AG10803 (cell line): ENCODE data around the gene SEMA3D.

Source experiments
- DNase-seq: peaks from one replicate; pipeline ENCODE4 v3.0.0; 2010; ENCODE audit warnings: low read depth
- H3K4me3 ChIP-seq: 2 replicates; pipeline ENCODE4 v1.5.1; 2011; ENCODE audit warnings: mild to moderate bottlenecking, low read length, control low read depth
- TF ChIP-seq, protein P1 (sequence below): conservative IDR thresholded peaks from 2 replicates; pipeline ENCODE4 v1.5.1; 2011; ENCODE audit warnings: mild to moderate bottlenecking, low read length, control low read depth, inconsistent platforms

Gene SEMA3D

GRCh38 chr7:85115862-85116261 is 71.0 kb downstream of the SEMA3D start:
- TF ChIP-seq, protein P1, sequence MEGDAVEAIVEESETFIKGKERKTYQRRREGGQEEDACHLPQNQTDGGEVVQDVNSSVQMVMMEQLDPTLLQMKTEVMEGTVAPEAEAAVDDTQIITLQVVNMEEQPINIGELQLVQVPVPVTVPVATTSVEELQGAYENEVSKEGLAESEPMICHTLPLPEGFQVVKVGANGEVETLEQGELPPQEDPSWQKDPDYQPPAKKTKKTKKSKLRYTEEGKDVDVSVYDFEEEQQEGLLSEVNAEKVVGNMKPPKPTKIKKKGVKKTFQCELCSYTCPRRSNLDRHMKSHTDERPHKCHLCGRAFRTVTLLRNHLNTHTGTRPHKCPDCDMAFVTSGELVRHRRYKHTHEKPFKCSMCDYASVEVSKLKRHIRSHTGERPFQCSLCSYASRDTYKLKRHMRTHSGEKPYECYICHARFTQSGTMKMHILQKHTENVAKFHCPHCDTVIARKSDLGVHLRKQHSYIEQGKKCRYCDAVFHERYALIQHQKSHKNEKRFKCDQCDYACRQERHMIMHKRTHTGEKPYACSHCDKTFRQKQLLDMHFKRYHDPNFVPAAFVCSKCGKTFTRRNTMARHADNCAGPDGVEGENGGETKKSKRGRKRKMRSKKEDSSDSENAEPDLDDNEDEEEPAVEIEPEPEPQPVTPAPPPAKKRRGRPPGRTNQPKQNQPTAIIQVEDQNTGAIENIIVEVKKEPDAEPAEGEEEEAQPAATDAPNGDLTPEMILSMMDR, result no peak
- no peak overlapping the region for H3K4me3 ChIP-seq
- DNase-seq, result no peak

DNA sequence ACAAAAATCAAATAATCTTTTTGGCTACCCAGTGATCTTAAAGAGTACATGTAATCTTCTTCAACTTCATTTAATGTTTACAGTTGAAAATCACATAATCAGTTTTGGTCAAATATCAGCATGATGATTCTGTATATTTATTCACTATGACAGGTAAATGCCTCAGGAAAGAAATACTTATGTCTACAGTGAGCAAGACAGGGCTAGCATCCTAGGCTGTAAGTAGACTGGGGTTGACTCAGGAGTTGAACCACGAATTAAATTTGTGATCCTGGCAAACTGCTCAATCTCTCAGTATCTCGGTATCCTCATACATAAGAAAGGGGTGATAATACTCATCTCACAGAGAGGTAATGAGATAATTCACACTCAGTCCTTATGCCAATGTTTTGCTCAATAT is 71.8 kb downstream of the SEMA3D start:
- DNase-seq, result no peak
- TF ChIP-seq, protein P1, result no peak
- H3K4me3 ChIP-seq, result no peak overlapping the region

DNA sequence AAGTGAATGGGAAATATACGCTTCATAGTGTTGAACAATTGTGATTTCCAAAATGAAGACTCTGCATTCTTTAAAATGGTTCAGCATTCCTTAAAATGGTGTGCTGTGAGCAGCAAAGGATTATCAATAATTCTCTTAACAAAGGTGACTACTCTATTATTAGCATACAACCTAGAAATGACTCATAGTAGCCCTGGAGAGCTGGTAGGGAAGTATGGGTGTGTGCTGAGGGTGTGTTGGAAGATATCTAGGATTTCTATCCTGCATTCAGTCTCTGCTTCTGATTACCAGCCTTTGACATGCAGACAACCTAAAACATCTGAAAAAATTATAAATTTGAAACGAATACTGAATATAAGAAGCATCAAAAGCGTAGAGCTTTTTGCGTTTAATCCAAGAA is 72.5 kb downstream of the SEMA3D start:
- DNase-seq, result no peak
- H3K4me3 ChIP-seq, result no peak overlapping the region
- TF ChIP-seq, protein P1, result no peak

DNA sequence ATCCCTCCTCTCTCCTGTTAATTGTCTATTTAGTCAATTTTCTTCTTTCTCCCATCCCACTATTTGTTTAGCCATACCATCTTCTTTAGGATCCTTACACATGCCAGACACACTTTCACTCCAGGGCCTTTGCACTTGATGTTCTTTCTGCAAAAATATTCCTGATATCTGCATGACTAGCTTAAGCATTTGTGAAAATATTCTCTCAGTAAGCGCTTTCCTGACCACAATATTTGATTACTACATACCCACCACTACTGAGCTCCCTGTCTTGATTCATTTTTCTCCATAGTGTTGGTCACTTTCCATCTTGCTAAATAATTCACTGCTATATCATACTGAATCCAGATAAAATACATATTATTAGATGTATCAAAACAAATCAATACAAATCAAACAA is 75.1 kb downstream of the SEMA3D start:
- peak; percentile 42 for DNase-seq
- TF ChIP-seq, protein P1, result no peak
- no peak overlapping the region for H3K4me3 ChIP-seq

DNA sequence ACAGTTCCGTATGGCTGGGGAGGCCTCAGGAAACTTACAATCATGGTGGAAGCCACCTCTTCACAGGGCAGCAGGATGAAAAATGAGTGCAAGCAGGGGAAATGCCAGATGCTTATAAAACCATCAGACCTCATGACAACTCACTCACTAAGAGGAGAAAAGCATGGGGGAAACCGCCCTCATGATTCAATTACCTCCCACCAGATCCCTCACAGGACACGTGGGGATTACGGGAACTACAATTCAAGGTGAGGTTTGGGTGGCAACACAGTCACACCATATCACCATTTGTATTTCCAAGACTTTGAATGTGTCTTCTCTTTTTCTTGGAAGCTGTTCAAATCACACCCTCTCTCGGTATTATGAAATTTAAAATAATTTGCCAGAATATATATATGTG is 80.1 kb downstream of the SEMA3D start:
- TF ChIP-seq, protein P1, result no peak
- no peak overlapping the region for H3K4me3 ChIP-seq
- DNase-seq, result no peak

DNA sequence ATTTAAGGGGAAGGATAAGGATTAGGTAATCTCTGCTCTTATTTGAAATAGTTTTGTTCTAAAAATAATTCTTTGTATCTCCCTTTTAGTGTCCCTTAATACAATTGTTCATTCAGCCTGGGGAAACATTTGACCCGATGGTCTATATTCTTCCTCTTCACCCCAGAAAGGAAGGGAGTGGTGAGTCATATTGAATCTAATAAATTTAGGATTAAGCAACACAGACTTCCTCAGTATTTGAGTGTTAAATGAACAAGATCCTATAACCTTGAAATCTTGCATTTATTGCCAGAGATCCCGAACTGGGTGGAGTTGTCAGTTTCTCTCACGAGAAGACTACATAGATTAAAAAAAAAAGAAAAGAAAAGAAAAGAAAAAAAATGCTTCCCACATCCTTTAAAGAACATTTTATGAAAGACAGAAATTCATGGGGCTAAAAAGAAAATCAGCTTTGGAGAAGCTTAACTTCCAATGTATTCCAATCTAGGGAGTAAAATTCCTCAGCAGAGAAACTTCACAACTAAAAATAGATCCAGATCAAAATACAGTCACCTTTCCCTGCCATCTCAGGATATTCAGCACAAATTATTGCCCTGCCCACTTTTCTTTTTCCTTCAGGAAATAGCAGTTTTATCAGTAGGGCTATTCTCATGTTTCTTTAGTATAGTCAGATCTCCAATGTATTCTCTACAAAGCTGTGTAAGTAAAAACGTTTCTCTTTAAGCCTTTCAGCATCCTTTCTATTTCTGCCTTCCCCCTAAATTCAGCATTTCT is 82.2 kb downstream of the SEMA3D start:
- DNase-seq, result peak; percentile 49
- TF ChIP-seq, protein P1, result no peak
- no peak overlapping the region for H3K4me3 ChIP-seq

DNA sequence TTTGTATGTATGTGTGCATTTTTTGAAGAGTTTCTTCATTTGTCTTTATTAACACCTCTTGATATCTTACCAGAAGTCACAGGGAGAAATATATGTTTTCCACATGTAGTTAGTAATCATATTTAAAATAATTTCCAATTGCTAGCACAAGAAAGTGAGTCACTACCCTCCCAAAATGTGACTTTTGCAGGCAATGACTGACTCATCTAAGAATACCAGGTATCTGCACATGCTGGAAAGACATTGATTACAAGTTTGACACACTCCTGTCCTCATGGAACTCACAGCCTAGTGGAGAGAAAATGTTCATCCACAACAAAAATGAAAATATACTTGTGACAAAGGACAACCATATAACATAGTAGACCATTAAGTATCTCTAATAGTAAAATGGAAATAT is 82.9 kb downstream of the SEMA3D start:
- no peak overlapping the region for H3K4me3 ChIP-seq
- DNase-seq, result no peak
- TF ChIP-seq, protein P1, result no peak
